Dedifferentiated amniotic fluid mesenchymal stem cell (primary cell): Measurements from ENCODE around the gene OLFM2.
A peak's percentile ranks its signal among the peaks of the same experiment; 100 is the strongest.
"Not testable (repeated sequence)": the region's sequence is repeated elsewhere in the genome, so short reads cannot be mapped to it uniquely, and the experiment has no call there.

Source experiments
- DNase-seq: peaks from one replicate; pipeline ENCODE4 v3.0.0-alpha.2; 2016; ENCODE audit errors: extremely low spot score

Gene OLFM2

GRCh38 chr19:9861503-9861902, 74.8 kb downstream of the OLFM2 start:
- no peak for DNase-seq

DNA sequence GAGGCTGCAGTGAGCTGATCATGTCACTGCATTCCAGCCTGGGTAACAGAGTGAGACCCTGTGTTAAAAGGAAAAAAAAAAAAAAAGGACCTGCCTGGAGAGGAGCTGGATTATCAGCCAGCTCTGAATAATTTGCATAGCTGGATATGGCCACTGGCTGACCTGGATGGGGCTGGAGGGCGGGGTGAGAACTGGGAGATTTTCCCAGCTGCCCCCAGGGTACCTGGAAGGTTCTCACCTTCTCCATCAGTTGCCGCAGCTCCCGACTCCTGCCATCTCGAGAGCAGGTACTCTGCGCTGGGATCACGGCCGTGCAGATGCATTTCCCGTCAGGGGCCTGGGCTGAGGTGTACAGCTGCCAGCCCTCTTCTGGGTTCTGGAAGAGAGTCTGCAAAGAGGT, 75.9 kb downstream of the OLFM2 start:
- DNase-seq = no peak

DNA sequence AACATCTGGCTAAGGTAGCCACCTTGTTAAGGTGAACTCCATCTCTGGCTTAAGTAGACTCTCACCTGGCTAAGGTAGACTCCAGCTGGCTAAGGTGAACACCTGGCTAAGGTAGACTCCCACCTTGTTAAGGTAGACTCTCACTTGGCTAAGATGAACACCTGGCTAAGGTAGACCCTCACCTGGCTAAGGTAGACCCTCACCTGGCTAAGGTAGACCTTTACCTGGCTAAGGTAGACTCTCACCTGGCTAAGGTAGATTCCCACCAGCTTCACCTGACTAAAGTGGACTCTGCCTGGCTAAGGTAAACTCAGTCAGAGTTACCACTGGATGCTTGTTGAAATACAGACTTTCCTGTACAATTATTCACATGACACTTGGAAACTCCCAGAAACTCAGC, 77.5 kb downstream of the OLFM2 start:
- DNase-seq = no peak

DNA sequence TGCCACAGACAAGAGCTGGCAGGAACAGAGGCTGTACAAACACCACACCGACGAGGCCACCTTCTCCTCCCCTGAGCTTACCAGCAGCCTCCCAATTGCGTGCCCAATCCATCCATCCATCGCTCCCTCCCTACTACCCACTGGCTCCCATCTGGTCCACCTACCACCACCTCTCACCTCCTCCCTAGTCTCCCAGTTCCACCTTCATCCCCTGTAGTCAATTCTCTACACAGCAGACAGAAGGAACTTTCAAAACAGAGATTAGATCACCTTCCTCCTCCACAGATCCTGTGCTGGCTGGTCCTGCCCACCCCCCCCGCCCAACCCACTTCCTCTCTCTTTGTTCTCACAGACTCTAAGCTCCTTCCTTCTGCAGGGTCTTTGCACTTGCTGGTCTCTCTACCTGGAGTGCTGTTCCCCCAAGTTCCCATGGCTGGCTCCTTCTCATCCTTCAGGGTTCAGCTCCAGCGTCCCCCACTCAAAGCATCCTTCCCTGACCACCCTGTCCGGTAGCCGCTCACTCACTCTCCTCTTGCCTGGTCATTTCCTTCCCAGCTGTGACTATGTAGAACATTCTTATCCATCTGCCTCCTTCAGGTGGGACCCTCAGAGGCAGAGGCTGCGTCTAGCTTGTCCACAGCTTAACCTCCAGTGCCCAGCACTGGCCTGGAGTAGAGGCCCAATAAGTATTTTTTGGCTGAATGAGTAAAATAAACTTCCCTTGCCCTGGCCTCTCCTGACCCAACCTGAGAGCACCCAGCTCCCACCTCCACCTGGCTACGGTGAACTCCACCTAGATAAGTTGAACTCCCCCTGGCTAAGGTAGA, 78.2 kb downstream of the OLFM2 start:
- no peak for DNase-seq

DNA sequence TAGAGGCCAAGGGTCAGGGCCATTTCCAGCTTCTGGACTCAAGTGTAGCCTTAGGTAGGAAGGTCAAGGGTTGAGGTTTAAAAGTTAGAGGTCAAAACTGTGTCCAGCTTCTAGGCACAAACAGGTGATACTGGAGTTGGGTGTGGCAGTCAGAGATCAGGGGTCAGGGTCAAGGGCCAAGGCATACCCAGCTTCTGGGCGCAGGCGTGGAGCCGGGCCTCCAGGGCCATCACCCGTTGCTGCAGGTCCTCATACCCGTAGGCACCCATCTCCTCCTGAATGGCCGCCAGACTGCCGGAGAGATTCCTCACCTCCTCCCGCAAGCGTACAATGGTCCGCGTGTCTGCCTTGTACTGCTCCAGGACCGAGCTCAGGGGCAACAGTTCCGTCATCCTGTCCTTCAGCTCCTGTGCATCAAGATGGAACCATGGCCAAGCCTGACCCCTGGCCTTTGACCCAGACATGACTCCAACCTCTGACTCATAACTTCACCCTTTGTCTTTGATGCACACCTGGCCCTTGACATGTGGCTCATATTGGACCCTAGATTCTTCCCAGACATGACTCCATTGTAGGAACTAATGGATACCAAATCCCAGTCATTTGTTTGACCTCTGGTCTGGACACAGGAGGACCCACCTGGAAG, 79.1 kb downstream of the OLFM2 start:
- no peak for DNase-seq

GRCh38 chr19:9856609-9857008, 79.7 kb downstream of the OLFM2 start:
- no peak for DNase-seq

- no peak for DNase-seq
Measured at GRCh38 chr19:9854282-9854846, 82.0 kb downstream of the OLFM2 start.

DNA sequence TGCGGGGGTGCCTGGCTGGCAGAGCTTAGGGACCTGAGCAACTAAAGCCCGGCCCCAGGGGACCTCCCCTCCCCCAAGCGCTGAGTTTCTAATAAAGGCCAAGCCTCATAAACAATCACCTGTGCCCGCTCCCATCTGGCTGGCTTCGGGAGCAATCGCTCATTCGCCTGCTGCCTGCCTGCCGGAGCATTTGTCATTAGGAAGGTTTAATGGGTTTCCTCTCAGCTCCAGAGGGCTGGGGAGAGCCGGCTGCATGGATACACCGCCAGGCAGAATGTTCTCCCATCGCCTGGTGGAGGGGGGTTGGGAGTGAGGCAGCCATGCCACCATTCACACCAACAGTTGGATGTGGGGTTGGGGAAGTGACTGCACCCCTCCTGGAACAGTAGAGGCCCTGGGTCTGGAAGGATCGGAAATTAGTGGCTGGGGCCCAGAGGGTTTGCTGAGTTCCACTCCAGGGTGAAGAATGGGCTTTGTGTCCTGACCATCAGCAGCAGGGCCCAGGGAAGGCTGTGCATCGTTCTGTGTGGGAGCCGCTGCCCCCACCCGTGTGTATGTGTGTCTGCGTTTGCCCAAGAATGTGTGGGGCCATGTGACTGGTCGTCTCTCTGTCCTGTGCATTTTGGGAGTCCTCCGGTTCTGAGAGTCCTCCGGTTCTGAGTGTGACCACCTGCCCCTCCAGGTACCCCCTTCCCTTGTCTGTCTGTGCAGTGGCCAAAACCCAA, 85.9 kb downstream of the OLFM2 start:
- no peak for DNase-seq

DNA sequence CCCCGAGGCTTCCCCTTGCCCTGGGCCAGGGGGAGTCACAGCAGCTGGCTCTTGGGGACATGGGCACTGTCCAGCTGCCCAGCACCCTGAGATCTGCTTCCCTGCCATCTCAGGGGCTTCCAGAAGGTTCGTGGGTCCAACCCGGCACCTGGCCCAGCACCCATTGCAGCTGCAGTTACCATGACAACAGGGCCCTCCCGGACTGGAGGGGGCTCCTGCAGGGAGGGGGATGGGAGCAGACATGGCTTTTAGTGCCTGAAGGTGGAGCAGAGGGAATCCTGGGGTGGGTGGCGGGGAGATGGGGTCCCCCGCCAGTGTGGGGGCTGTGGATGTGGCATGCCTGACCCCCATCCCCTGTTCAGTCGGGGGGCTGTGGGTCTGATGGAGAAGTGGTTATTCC, 86.5 kb downstream of the OLFM2 start:
- no peak for DNase-seq

GRCh38 chr19:9848762-9849161, 87.6 kb downstream of the OLFM2 start:
- DNase-seq = no peak

DNA sequence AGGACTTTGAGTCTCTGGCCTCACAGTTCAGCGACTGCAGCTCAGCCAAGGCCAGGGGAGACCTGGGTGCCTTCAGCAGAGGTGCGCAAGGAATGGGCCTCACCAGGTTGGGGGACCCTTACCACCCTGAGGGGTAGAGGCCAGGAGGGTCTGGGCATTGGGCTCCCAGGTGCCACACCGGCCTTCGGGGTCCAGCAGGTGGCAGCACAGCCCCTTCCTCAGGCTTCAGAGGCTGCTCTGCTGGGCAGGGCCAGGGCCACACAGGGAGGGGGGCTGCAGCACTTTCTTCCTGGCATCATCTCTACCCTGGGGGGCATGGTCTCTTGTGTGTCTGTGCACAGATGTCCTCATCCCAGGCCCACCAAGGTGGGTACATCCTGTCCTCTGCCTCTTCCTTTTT, 88.3 kb downstream of the OLFM2 start:
- DNase-seq = no peak

DNA sequence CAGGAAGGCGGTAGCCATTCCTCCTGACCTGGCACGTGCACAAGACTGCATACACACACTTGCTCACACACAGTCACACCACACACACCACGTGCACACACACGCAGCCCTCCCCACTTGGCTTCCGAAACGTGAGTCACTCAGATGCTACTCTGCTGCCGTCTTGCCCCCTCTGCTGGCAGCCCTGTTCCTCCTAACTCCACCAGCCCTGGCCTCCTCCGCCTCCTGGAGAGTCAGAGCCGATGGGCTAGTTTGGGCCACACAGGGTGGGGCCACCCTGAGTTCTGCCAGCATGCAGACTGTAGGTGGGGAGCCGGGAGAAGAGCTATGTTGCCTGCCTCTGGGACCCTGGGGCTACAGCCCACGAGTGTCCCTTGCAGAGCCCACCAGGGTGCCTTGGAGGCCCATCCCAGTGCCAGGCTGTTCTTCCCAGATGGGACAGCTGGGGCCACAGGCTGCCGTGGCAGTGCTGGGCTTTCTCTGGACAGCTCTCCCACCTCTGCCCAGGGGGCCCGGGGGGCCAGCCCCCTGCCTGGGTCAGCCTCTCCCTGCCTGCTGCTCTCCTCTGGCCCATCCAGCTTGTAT, 89.1 kb downstream of the OLFM2 start:
- DNase-seq = peak; percentile 76

- not testable (repeated sequence) for DNase-seq
Measured at GRCh38 chr19:9843626-9844273, 92.6 kb downstream of the OLFM2 start.

DNA sequence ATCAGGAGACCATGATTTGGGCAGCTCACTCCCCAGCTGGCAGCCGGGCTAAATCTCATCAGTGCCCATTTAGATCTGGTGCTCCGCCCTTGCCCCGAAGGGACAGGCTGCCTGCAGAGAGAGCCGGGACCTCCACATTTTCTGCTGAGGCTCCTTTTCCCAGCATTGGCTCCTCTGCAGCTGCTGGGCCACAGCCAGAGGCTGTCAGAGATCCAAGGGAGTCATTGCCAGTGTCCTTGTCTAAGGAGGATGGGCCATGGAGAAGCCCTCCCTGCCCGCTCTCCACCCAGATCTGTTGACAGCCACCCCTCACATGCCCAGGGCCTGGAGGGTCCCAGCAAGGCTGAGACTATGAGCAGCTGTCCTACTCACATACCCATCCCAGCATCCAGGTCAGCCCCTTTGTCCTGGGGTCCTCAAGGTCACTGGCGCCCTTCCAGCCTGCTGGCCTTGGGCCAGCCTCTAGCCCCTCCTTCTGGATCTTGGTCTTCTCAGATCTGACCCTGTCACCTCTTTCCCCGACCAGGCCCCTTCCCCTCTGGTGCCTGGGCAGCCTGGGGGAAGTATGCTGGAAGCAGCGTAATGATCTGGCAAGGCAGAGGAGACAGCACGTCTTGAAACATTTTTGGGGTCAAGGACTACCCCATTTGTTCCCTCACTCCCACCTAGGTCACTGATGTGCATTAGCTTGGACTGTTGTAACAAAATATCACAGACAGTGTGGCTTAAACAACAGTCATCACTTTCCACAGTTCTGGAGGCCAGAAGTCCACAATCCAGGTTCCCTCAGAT, 93.3 kb downstream of the OLFM2 start:
- DNase-seq = no peak

DNA sequence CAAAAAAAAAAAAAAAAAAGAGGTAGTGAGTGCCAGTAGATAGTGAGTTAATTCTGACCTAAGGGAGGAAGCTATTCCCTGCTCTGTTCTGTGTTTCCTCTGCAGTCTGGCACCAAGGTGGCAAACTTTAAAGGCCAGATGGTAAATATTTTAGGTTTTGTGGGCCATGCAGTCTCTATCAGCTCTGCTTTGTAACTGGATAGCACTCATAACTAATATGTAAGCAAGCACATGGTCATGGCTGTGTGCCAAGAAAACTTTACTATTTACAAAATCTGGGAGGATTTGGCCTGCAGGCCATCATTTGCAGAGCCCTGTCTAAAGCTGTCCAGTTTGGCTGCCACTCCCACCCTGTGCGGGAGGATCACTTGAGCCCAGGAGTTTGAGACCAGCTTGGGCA, 96.9 kb downstream of the OLFM2 start:
- no peak for DNase-seq

DNA sequence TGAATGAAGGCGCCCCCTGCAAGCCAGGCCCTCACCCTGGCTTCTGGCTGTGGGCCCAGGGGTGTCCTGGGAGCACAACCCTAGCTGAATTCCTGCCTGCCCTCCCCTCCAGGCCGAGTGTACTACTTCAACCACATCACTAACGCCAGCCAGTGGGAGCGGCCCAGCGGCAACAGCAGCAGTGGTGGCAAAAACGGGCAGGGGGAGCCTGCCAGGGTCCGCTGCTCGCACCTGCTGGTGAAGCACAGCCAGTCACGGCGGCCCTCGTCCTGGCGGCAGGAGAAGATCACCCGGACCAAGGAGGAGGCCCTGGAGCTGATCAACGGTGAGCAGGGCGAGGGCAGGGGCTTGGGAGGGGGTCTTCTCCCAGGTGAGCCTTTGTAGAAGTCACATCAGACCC, 98.0 kb downstream of the OLFM2 start:
- no peak for DNase-seq

GRCh38 chr19:9836021-9836420, 100.3 kb downstream of the OLFM2 start:
- peak; percentile 55 for DNase-seq

DNA sequence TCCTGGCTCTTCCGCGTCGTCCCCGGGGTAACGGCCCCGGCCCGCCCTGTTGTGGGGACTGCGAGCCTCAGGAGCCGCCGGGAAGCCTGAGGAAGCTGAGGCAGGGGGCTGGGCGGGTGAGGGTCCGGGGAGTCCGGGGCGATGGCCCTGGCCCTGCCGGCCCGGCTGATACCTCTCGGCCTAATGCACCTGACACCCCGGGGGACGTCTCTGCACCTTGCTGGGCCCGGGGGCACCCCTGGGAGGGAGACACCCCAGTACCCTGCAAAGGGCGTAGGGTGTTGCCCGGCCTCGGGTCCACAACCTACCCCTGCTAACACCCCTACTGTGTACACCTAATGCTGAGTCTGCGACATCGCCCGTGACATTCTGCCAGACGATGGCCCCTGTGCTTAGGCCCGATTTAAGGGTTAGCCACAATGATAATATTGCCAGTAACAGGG, 100.8 kb downstream of the OLFM2 start:
- no peak for DNase-seq

DNA sequence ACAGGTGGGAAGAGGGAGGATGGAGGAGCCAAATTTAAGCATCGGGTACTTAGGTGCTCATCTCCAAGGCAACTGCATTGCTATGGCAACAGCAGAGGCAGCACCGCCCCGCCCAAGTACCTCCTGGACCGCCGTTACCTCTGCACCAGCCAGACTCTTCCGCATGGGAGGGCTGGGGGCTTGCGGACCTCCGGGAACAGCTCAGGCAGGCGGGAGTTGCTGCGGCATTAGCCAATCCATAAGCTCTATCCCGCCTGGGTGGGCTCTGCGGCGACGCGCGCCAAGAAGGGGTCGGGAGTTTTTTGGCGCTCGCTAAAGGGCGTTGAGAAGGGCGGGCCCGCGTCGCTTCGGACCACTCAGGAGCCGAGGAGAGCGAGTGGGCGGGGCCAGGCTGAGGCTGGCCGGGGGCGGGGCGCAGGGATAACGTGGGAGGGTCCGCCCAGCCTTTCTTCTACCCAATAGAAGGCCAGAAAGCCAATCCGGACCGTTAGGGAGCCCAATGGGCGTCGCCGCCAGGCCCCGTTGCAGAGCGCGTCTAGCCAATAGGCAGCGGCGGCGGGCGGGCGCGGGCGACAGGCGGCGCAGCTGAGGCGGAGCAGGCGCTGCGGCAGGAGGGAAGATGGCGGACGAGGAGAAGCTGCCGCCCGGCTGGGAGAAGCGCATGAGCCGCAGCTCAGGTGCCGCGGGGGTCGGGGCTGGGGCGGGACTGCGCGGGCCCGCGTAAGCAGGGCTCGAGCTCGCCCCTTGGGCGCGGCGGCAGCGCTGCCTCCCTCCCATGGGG, 101.4 kb downstream of the OLFM2 start, which contains the start of gene PIN1:
PIN1 (plus strand) TSS at position 593 of the 781 bp plus-strand sequence; CDS start at position 620, 27 bp downstream.
- DNase-seq = peak; percentile 98

GRCh38 chr19:9834307-9834725, 102.0 kb downstream of the OLFM2 start:
- DNase-seq = no peak
